H54 (cell line): ENCODE results near the gene MAP1LC3B2.
"Not testable (repeated sequence)": the region's sequence is repeated elsewhere in the genome, so short reads cannot be mapped to it uniquely, and the experiment has no call there.

Source experiments
- DNase-seq: peaks from one replicate; pipeline ENCODE4 v3.0.0; 2011; ENCODE audit warnings: low spot score, mixed read lengths; ENCODE audit not compliant: insufficient read length
- FAIRE-seq: peaks from 3 replicates; lab custom pipeline; 2011; peaks lifted over from hg19 to GRCh38; lab: Jason Lieb, UNC
- POLR2A ChIP-seq: IDR thresholded peaks from 2 replicates; pipeline ENCODE4 v1.6.1; 2011; ENCODE audit warnings: low read depth, mild to moderate bottlenecking, low read length

MAP1LC3B2 gene

DNA sequence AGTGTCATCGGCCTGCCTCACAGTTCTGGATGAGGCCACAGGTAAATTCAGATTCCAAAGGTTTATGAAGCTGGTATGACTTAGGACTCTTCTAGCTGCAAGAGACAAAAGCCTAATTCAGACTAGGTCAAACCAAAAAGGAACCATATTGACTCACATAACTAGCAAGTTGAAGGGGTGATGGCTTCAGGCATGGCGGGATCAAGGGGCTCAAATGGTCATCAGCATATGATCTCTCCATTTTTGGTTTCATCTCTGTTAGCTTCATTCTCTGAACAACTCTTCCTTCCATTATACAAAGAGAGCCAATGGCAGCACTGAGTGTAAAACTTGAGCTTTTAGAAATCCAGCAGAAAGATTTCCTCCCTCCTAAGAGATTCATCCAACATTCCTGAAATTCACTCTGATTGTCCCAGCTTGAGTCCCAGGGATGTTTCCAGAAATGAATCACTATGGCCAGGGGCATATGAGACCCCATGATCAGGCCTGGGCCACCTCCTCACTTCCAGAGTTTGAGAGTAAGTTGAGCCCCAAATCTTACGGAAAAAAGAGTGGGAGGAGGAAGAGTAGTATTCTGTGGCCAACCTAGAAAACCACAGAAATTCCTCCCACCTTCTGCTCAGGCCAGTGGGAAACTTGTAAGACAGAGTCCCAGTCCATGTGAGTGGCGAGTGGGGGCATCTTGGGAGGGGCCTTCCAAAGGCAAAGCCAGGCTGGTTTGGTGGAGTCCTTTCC is 2.0 kb upstream of the MAP1LC3B2 start:
- no peak for FAIRE-seq
- no peak for DNase-seq
- TF ChIP-seq POLR2A: no peak

DNA sequence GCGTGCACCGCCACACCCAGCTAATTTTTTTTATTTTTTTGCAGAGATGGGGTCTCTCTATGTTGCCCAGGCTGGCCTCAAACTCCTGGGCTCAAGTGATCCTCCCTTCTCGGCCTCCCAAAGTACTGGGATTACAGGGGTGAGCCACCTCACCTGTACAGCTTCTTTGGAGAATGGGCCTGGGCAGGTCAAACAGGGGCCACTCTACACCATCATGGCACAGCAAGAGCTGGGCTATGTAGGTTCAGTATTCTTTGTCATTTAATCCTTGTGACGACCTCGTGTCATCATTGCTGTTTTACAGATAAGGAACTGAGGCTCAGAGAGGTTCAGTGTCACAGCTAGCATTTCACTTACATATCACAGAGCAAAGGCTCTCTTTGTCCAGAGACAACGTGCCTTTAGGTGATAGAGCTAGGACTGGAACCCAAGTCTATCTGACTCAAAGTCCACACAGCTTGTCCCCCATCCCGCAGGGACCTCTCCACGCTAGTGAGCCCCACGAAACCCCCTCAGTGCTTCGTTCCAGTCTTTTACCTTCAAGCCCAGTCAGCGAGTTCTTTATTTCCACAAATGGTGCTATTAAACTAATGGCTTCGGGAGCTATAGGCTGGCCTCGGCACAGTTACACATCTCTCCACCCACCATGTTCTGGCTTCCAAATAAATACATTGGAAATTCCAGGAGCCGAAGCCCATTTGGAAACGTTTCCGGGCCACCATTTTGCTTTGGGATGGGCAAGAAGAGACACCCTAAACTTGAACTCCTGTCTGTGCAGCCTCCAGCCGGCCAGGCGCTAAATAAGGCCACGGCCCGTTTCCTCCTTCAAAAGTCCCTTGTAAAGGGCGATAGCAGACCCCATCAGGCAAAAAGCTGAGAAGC is 660 bp upstream of the MAP1LC3B2 start:
- no peak for TF ChIP-seq POLR2A
- DNase-seq: no peak
- no peak for FAIRE-seq

DNA sequence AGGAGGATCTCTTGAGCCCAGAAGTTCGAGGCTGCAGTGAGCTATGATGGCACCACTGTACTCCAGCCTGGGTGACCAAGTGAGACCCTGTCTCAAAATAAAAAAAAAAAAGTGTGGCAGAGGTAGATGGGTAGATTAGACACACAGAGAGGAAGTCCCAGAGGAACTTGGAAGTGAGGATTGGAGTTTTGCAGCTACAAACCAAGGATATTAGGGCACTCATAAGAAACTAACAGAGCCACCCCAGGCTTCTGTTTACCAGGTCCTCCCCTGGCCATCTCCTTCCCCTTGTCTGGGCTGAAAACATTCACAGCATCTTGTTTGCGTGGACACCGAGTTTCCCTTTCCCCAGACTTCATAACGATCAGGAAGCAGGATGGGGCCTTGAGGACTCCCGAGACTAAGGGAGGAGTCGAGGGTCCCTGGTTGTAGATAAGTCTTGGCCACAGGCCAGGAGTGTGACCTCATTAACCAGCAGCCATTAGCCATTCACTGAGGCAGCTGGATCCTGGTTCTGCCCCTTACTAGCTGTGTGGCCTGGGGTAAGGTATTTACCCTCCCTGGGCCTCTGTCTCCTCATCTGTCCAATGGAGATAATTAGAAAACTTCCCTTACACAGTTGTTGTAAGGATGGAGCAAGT is 2.1 kb downstream of the MAP1LC3B2 start:
- TF ChIP-seq POLR2A: no peak
- no peak for FAIRE-seq
- no peak for DNase-seq

DNA sequence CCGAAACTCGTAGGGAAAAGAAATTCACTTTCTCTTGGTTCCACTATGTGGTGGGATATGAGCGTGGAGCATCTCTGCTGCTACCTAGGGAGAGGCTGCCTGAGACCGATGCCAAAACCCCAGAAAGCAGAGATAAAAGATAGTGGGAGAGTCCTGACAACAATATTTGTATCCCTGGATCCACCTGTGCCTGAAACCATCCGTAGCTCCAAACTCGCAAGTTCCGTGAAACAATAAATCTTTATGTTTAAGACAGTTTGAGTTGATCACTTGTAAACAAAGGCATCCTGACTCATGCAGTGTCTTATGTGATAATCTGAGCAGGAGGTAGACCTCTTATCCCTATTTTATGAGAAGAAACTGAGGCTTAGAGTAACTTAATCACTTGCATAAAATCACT is 2.9 kb downstream of the MAP1LC3B2 start:
- DNase-seq (no peak), FAIRE-seq (no peak)
- no peak for TF ChIP-seq POLR2A

DNA sequence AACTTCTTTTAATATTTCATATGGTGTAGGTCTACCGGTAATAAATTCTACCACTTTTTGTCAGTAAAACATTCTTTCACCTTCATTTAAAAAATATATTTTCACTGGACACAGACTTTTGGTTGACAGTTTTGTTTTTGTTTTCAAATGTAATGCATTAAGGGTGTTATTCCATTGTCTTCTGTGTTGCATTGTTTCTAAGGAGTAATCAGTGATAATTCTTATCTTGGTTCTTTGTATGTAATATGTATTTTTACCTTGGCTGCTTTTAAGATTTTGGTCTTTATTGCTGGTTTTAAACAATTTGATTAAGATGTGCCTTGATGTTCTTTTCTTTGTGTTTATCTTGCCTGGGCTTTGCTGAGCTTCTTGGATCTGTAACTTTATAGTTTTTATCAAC is 4.1 kb downstream of the MAP1LC3B2 start:
- DNase-seq (no peak), FAIRE-seq (no peak)
- no peak for TF ChIP-seq POLR2A

DNA sequence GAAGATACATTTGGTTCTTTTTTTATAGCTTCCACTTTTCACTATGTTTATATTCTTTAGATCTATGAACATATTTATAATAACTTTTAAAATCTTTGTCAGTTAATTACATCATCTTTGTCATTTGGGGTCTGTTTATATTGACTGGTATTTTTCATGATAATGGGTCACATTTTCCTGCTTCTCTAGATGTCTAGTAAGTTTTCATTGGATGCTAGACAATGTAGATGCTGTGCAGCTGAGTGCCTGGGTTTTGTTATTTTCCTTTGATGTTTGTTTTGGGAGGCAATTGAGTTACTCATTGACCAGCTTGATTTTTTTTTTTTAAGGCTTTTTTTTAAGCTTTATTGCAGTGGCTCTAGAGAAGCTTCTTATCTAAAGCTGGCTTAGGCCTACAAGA is 4.9 kb downstream of the MAP1LC3B2 start:
- FAIRE-seq: no peak
- no peak for DNase-seq
- no peak for TF ChIP-seq POLR2A

DNA sequence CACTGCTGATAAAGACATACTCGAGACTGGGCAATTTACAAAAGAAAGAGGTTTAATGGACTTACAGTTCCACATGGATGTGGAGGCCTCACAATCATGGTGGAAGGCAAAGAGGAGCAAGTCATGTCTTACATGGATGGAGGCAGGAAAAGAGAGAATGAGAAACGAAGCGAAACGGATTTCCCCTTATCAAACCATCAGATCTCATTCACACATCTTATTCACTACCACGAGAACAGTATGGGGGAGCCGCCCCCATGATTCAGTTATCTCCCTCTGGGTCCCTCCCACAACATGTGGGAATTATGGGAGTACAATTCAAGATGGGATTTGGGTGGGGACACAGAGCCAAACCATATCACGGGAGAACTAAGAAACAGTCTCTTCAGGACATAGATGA is 6.0 kb downstream of the MAP1LC3B2 start:
- DNase-seq, FAIRE-seq: not testable (repeated sequence)

DNA sequence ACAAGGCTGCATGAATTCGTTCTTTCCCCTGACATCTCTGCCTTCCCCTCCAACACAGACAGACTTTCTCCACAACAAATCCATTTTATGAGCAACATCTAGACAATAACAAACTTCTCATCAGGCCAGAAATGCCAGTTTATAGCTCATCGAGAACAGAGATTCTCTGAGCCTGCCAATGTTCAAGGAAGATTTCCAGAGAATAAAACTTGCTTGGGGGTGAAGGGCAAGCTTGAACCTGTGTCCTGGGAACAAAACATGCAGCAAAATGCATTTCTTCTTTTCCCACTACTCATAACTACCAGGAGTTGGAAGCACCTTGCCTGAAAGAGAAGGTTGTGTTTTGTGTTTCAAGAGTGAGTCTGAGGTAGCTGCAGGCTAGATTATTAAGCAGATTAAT is 6.8 kb downstream of the MAP1LC3B2 start:
- TF ChIP-seq POLR2A: no peak
- DNase-seq (no peak), FAIRE-seq (no peak)

DNA sequence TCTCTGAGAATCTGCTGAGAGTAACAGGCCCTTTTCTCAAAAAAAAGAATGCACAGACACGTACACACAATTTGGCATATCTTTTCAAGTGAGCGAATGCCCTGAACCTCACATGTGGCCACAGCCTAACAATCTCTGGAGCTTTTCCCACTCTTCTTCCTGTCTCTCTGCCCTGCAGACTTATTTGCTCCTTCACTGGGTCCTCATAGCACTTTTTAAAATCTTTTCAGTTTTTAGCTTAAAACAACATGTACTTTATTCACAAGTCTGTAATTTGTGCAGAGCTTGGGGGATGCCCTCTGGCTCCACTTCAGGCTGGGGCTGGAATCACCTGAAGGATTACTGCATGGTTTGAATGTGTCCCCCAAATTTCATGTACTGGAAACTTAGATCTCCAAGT is 9.0 kb downstream of the MAP1LC3B2 start:
- no peak for TF ChIP-seq POLR2A
- DNase-seq: no peak
- no peak for FAIRE-seq

DNA sequence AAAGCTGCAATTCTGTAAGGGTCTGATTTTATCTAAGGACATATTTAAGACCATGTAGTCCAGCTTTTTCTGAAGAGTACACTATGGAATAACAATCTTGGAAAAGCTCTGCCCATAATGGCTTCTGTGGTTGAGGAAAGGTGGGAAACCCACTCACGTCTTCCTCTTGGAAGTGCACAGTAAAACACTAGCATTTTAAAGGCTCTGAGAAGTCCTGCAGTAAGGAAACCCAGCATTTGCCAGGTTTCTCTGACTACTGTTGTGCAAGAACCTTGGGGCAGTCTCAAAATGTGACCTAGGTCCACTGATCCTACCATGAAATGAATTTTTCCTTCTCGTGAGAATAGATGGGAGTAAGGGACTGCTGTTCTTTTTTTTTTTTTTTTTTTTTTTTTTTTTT is 11.9 kb downstream of the MAP1LC3B2 start:
- TF ChIP-seq POLR2A: no peak
- FAIRE-seq (no peak), DNase-seq (no peak)

DNA sequence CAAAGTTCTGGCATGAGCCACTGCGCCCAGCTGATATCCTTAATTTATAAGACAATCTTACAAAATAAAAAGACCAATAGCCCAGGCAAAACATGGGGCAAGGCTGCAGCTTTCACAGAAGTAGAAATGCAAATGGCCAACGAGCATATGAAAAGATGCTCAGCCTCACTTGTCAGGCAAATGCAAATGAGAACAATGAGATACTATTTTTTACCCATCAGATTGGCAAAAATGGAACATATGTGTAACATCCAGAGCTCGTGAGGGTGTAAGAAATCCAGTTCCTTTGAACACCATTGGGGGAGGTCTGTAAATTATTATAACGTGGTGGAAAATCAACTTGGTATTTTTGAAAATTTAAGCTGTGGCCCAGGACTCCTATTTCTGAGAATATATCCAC is 14.6 kb downstream of the MAP1LC3B2 start:
- no peak for TF ChIP-seq POLR2A
- no peak for FAIRE-seq
- DNase-seq: no peak

DNA sequence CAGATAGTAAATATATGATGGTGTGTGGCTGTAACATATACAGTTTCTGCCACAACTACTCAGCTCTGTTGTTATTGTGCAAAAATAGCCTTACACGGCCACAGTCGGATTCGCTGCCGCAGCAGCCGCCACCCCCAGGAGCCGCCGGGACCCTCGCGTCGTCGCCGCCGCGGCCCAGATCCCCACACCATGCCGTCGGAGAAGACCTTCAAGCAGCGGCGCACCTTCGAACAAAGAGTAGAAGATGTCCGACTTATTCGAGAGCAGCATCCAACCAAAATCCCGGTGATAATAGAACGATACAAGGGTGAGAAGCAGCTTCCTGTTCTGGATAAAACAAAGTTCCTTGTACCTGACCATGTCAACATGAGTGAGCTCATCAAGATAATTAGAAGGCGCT is 16.6 kb downstream of the MAP1LC3B2 start:
- DNase-seq, FAIRE-seq: not testable (repeated sequence)

DNA sequence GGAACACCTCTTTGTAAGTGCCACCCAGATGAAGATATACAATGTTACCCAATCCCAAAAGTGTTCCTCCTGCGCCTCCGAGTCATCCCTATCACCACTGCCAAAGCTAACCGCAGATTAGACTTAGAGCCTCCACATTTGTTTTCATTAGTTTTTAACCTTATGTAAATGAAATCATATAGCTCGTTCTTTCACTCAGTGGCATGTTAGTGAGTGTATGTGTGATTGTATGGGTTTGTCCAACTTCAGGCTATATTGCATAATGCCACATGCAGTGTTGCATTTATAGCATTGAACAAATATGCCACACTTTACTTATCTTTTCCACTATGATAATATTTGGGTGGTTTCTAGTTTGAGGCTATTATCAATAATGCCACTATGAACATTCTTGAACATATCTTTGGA is 18.0 kb downstream of the MAP1LC3B2 start:
- FAIRE-seq: no peak
- no peak for TF ChIP-seq POLR2A
- no peak for DNase-seq

DNA sequence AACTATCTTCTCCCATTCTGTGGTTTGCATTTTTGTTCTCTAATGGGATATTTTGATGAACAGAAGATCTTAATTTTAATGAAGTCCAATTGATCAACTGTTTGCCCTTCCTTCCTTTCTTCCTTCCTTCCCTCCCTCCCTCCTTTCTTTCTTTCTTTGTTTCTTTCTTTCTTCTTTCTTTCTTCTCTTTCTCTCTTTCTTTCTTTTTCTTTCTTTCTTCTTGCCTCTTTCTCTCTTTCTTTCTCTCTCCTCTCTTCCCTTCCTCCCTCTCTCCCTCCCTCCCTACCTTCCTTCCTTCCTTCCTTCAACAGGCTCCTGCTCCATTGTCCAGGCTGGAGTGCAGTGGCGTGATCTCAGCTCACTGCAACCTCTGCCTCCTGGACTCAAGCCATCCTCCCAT is 18.9 kb downstream of the MAP1LC3B2 start:
- no peak for TF ChIP-seq POLR2A
- FAIRE-seq (no peak), DNase-seq (no peak)
